CD4-positive, alpha-beta memory T cell (primary cell): Measurements from ENCODE around the gene MMP10. TPM values are rescaled to one million over a fixed set of nuclear protein-coding genes. Genes with fewer than 3 reads are reported as not detected.

Experiments used
- CTCF ChIA-PET: fragments of 350-600 bp; sonication (Branson Sonifier 250); formaldehyde crosslinking; loops from one replicate; lab custom pipeline; 2021; ENCODE audit warnings: inconsistent platforms; ENCODE audit not compliant: partially characterized antibody; lab: Charles Lee
- POLR2A ChIA-PET: fragments of 350-600 bp; sonication (Branson Sonifier 250); formaldehyde crosslinking; loops from one replicate; lab custom pipeline; 2021; ENCODE audit not compliant: partially characterized antibody; lab: Charles Lee
- DNase-seq, 5 donors: peaks; one replicate each; pipeline versions ENCODE4 v3.0.0 to v3.0.0-alpha.2; 2020 to 2022; ENCODE audit warnings: mixed read lengths in 1 of 5
- H3K27ac ChIP-seq: one replicate; pipeline ENCODE4 v1.7.0; 2013; ENCODE audit warnings: low read depth, low read length
- H3K27me3 ChIP-seq: 2 replicates; pipeline ENCODE4 v1.7.0; 2013; ENCODE audit warnings: mild to moderate bottlenecking, low read length, moderate library complexity; ENCODE audit not compliant: insufficient read depth
- H3K36me3 ChIP-seq: 2 replicates; pipeline ENCODE4 v1.7.0; 2013; ENCODE audit warnings: mild to moderate bottlenecking, low read length, moderate library complexity; ENCODE audit not compliant: insufficient read depth
- H3K4me1 ChIP-seq: 2 replicates; pipeline ENCODE4 v1.7.0; 2013; ENCODE audit warnings: mild to moderate bottlenecking, low read length, moderate library complexity; ENCODE audit not compliant: insufficient read depth
- H3K4me3 ChIP-seq, 2 donors: one replicate each; pipeline ENCODE4 v1.7.0; 2013; ENCODE audit warnings: low read length in 2 of 2, mild to moderate bottlenecking in 1 of 2
- H3K9me3 ChIP-seq, 2 donors: one replicate each; pipeline ENCODE4 v1.7.0; 2013; ENCODE audit warnings: low read length in 2 of 2, control low read depth in 1 of 2; ENCODE audit not compliant: control insufficient read depth in 1 of 2
- H3K27ac Mint-ChIP-seq, 7 donors: one replicate each; pipeline ENCODE4 v1.8.0; 2020 to 2021; ENCODE audit warnings: mixed read lengths in 7 of 7, mild to moderate bottlenecking in 6 of 7, inconsistent platforms in 3 of 7, moderate library complexity in 3 of 7
- H3K27me3 Mint-ChIP-seq, 2 donors: one replicate each; pipeline ENCODE4 v1.8.0; 2020 to 2021; ENCODE audit warnings: mixed read lengths in 2 of 2
- H3K36me3 Mint-ChIP-seq, 2 donors: one replicate each; pipeline ENCODE4 v1.8.0; 2020 to 2021; ENCODE audit warnings: mixed read lengths in 2 of 2, inconsistent platforms in 1 of 2, mild to moderate bottlenecking in 1 of 2
- H3K4me1 Mint-ChIP-seq, 4 donors: one replicate each; pipeline ENCODE4 v1.8.0; 2020 to 2021; ENCODE audit warnings: mixed read lengths in 4 of 4, mild to moderate bottlenecking in 1 of 4
- H3K4me3 Mint-ChIP-seq, 8 donors: one replicate each; pipeline ENCODE4 v1.8.0; 2020 to 2021; ENCODE audit warnings: mixed read lengths in 8 of 8, mild to moderate bottlenecking in 7 of 8, moderate library complexity in 6 of 8, inconsistent platforms in 3 of 8
- H3K9me3 Mint-ChIP-seq, 8 donors: one replicate each; pipeline ENCODE4 v1.8.0; 2020 to 2021; ENCODE audit warnings: mixed read lengths in 8 of 8, mild to moderate bottlenecking in 5 of 8, inconsistent platforms in 3 of 8, moderate library complexity in 1 of 8
- intact Hi-C: fragments of 100-400 bp; cut with micrococcal nuclease; formaldehyde crosslinking; loops from one replicate; pipeline ENCODE4 v1.15.1; 2023
- polyA plus RNA-seq, 2 donors: library from polyadenylated mRNA; unstranded; fragments of 300-500 nt; fragmentation: Illumina TruSeq; gene quantifications; one replicate each; pipeline ENCODE4 v1.2.3, GENCODE V29; 2021
- total RNA-seq, 2 experiments: library from RNA; stranded (reverse); gene quantifications; one replicate each; pipeline ENCODE4 v1.2.3, GENCODE V29; 2021

MMP10 gene
- total RNA-seq (not detected), polyA plus RNA-seq (not detected)

GRCh38 chr11:102780491-102780918, at the start of gene MMP10:
TSS of gene MMP10 (minus strand) at chr11:102780628. CDS start at chr11:102780591, 37 bp downstream.
- no peak within 1 kb of the TSS for H3K4me3 Mint-ChIP-seq
- no peak within 1 kb of the TSS for H3K27ac Mint-ChIP-seq
- peaks cover 0 to 2% (median 0%) of the 10 kb centered on the region in 8 donors for H3K9me3 Mint-ChIP-seq
- intact Hi-C loops = no loop called here
- no peaks in the 10 kb centered on the region for H3K36me3 ChIP-seq
- H3K4me1 ChIP-seq = no peaks in the 10 kb centered on the region
- no peak for DNase-seq
- ChIA-PET CTCF (interaction anchor here (0.5 to 0.9 kb wide), 2 partner anchors 12 to 1625 kb away, joined by 3 to 6 read pairs; no protein-coding TSS in a partner anchor), POLR2A (no interaction called here)
- H3K27ac ChIP-seq = no peak within 1 kb of the TSS
- peaks cover 3 to 5% of the 10 kb centered on the region in 2 donors for H3K27me3 Mint-ChIP-seq
- no peaks in the 10 kb centered on the region for H3K36me3 Mint-ChIP-seq
- H3K27me3 ChIP-seq = no peaks in the 10 kb centered on the region
- no peaks in the 10 kb centered on the region for H3K9me3 ChIP-seq
- H3K4me1 Mint-ChIP-seq = no peaks in the 10 kb centered on the region
- H3K4me3 ChIP-seq = no peak within 1 kb of the TSS

GRCh38 chr11:102829316-102830000, 49.0 kb upstream of the MMP10 start:
- H3K4me3 Mint-ChIP-seq = no peak overlapping the region
- DNase-seq = no peak
- ChIA-PET CTCF (no interaction called here), POLR2A (no interaction called here)
- H3K4me1 Mint-ChIP-seq = peaks cover 0 to 5% (median 5%) of the 10 kb centered on the region in 4 donors
- no peak overlapping the region for H3K4me3 ChIP-seq
- intact Hi-C loops = no loop called here
- H3K9me3 ChIP-seq = no peaks in the 10 kb centered on the region
- H3K4me1 ChIP-seq = no peaks in the 10 kb centered on the region
- H3K27ac Mint-ChIP-seq = no peak overlapping the region
- peaks cover 19 to 22% of the 10 kb centered on the region in 2 donors for H3K27me3 Mint-ChIP-seq
- peaks cover 0 to 6% (median 0%) of the 10 kb centered on the region in 8 donors for H3K9me3 Mint-ChIP-seq
- no peak overlapping the region for H3K27ac ChIP-seq
- H3K36me3 Mint-ChIP-seq = no peaks in the 10 kb centered on the region
- no peaks in the 10 kb centered on the region for H3K27me3 ChIP-seq
- no peaks in the 10 kb centered on the region for H3K36me3 ChIP-seq

GRCh38 chr11:102824556-102824955, 44.1 kb upstream of the MMP10 start:
- intact Hi-C loops = no loop called here
- Histone ChIP-seq H3K27me3 (no peaks in the 10 kb centered on the region), H3K4me1 (no peaks in the 10 kb centered on the region), H3K36me3 (no peaks in the 10 kb centered on the region), H3K27ac (no peak overlapping the region), H3K4me3 (no peak overlapping the region), H3K9me3 (no peaks in the 10 kb centered on the region)
- POLR2A ChIA-PET = no interaction called here
- Mint-ChIP-seq H3K4me3 (no peak overlapping the region), H3K36me3 (no peaks in the 10 kb centered on the region), H3K27me3 (peaks cover 6 to 9% of the 10 kb centered on the region in 2 donors), H3K27ac (no peak overlapping the region), H3K9me3 (peaks cover 0 to 6% (median 0%) of the 10 kb centered on the region in 8 donors), H3K4me1 (no peaks in the 10 kb centered on the region)
- CTCF ChIA-PET = no interaction called here
- no peak for DNase-seq

- Histone ChIP-seq H3K4me3 (no peak overlapping the region), H3K4me1 (no peaks in the 10 kb centered on the region), H3K36me3 (no peaks in the 10 kb centered on the region), H3K27me3 (no peaks in the 10 kb centered on the region), H3K9me3 (no peaks in the 10 kb centered on the region), H3K27ac (no peak overlapping the region)
- ChIA-PET CTCF (no interaction called here), POLR2A (no interaction called here)
- H3K27me3 Mint-ChIP-seq = peaks cover 2 to 8% of the 10 kb centered on the region in 2 donors
- H3K9me3 Mint-ChIP-seq = peaks cover 6 to 21% (median 16%) of the 10 kb centered on the region in 8 donors
- no peaks in the 10 kb centered on the region for H3K4me1 Mint-ChIP-seq
- no peak for DNase-seq
- intact Hi-C loops = no loop called here
- no peaks in the 10 kb centered on the region for H3K36me3 Mint-ChIP-seq
- no peak overlapping the region for H3K4me3 Mint-ChIP-seq
- H3K27ac Mint-ChIP-seq = no peak overlapping the region
Observed at GRCh38 chr11:102819491-102819890, 39.1 kb upstream of the MMP10 start.

GRCh38 chr11:102813484-102813883, 33.1 kb upstream of the MMP10 start:
- Histone ChIP-seq H3K27ac (no peak overlapping the region), H3K9me3 (no peaks in the 10 kb centered on the region), H3K36me3 (no peaks in the 10 kb centered on the region), H3K27me3 (no peaks in the 10 kb centered on the region), H3K4me1 (no peaks in the 10 kb centered on the region), H3K4me3 (no peak overlapping the region)
- Mint-ChIP-seq H3K27ac (no peak overlapping the region), H3K4me1 (no peaks in the 10 kb centered on the region), H3K9me3 (peaks cover 6 to 21% (median 15%) of the 10 kb centered on the region in 8 donors), H3K36me3 (no peaks in the 10 kb centered on the region), H3K27me3 (peaks cover 0 to 6% of the 10 kb centered on the region in 2 donors), H3K4me3 (no peak overlapping the region)
- intact Hi-C loops = no loop called here
- no peak for DNase-seq
- CTCF ChIA-PET = no interaction called here
- POLR2A ChIA-PET = no interaction called here

- ChIA-PET POLR2A (no interaction called here), CTCF (no interaction called here)
- Histone ChIP-seq H3K4me1 (no peaks in the 10 kb centered on the region), H3K4me3 (no peak overlapping the region), H3K9me3 (no peaks in the 10 kb centered on the region), H3K27ac (no peak overlapping the region), H3K27me3 (no peaks in the 10 kb centered on the region), H3K36me3 (no peaks in the 10 kb centered on the region)
- no peak overlapping the region for H3K27ac Mint-ChIP-seq
- no peak for DNase-seq
- no peaks in the 10 kb centered on the region for H3K36me3 Mint-ChIP-seq
- H3K4me3 Mint-ChIP-seq = no peak overlapping the region
- H3K27me3 Mint-ChIP-seq = peaks cover 3 to 4% of the 10 kb centered on the region in 2 donors
- no peaks in the 10 kb centered on the region for H3K4me1 Mint-ChIP-seq
- H3K9me3 Mint-ChIP-seq = peaks cover 2 to 12% (median 7%) of the 10 kb centered on the region in 8 donors
- intact Hi-C loops = no loop called here
Observed at GRCh38 chr11:102812188-102812587, 31.8 kb upstream of the MMP10 start.

GRCh38 chr11:102810950-102811660, 30.7 kb upstream of the MMP10 start:
- H3K36me3 Mint-ChIP-seq = no peaks in the 10 kb centered on the region
- Histone ChIP-seq H3K9me3 (no peaks in the 10 kb centered on the region), H3K36me3 (no peaks in the 10 kb centered on the region), H3K27me3 (no peaks in the 10 kb centered on the region), H3K4me3 (no peak overlapping the region), H3K27ac (no peak overlapping the region), H3K4me1 (no peaks in the 10 kb centered on the region)
- no peak overlapping the region for H3K27ac Mint-ChIP-seq
- H3K27me3 Mint-ChIP-seq = peaks cover 3% of the 10 kb centered on the region in 2 donors
- peaks cover 0 to 12% (median 3%) of the 10 kb centered on the region in 8 donors for H3K9me3 Mint-ChIP-seq
- no peak for DNase-seq
- H3K4me1 Mint-ChIP-seq = no peaks in the 10 kb centered on the region
- CTCF ChIA-PET = no interaction called here
- POLR2A ChIA-PET = no interaction called here
- intact Hi-C loops = no loop called here
- no peak overlapping the region for H3K4me3 Mint-ChIP-seq
